PC-3 (cell line): Measurements from ENCODE around the gene HUS1.

ENCODE experiments used
- CTCF ChIP-seq: fragments of 300-600 bp; sonication (generic); conservative IDR thresholded peaks from 2 replicates; pipeline ENCODE4 v1.5.1; 2017; ENCODE audit warnings: antibody characterized with exemption, low read depth, mild to moderate bottlenecking, low read length
- EZH2 ChIP-seq: fragments of 300-600 bp; sonication (generic); IDR thresholded peaks from one replicate; pipeline ENCODE4 v1.6.1; 2017; ENCODE audit warnings: antibody characterized with exemption, mild to moderate bottlenecking, low read length; ENCODE audit not compliant: unreplicated experiment

- no peak for TF ChIP-seq CTCF
- no peak for TF ChIP-seq EZH2
These were observed 30.5 kb upstream of the HUS1 start for GRCh38 chr7:48009954-48010353.
